DMS153 treated with DMSO at 0.1 percent for 48 hours (cell line): ENCODE data around the gene FAM187B.
A peak's percentile ranks its signal among the peaks of the same experiment; 100 is the strongest.

ENCODE experiments used
- DNase-seq: peaks from one replicate; lab custom pipeline; 2025; ENCODE audit not compliant: unreplicated experiment; lab: John Stamatoyannopoulos, UW

The FAM187B gene

GRCh38 chr19:35228177-35228930, at the start of gene FAM187B:
FAM187B (minus strand) TSS chr19:35228739; CDS start chr19:35228680, 59 bp downstream.
- no peak for DNase-seq

GRCh38 chr19:35276706-35277281, 48.3 kb upstream of the FAM187B start:
- no peak for DNase-seq

- DNase-seq: no peak
Observed at GRCh38 chr19:35274323-35274722, 45.8 kb upstream of the FAM187B start.

- no peak for DNase-seq
Observed at GRCh38 chr19:35273686-35274259, 45.2 kb upstream of the FAM187B start.

- DNase-seq: no peak
Observed at GRCh38 chr19:35272954-35273649, 44.6 kb upstream of the FAM187B start.

- DNase-seq: no peak
Observed at GRCh38 chr19:35272122-35272719, 43.7 kb upstream of the FAM187B start.

GRCh38 chr19:35271546-35271945, 43.0 kb upstream of the FAM187B start:
- DNase-seq: no peak

GRCh38 chr19:35270381-35270811, 41.9 kb upstream of the FAM187B start:
- no peak for DNase-seq

- DNase-seq: peak; percentile 65
Observed at GRCh38 chr19:35269438-35270117, 41.0 kb upstream of the FAM187B start.

GRCh38 chr19:35268536-35269437, 40.2 kb upstream of the FAM187B start, which contains the start of gene USF2:
USF2 (plus strand) TSS chr19:35268962; CDS start chr19:35269102, 140 bp downstream.
- DNase-seq: peak; percentile 20

- peak; percentile 12 for DNase-seq
Observed at GRCh38 chr19:35267818-35268535, 39.4 kb upstream of the FAM187B start.

GRCh38 chr19:35267353-35267817, 38.8 kb upstream of the FAM187B start:
- DNase-seq: no peak

GRCh38 chr19:35266520-35267352, 38.2 kb upstream of the FAM187B start:
- DNase-seq: no peak

GRCh38 chr19:35265900-35266519, 37.5 kb upstream of the FAM187B start:
- no peak for DNase-seq

- no peak for DNase-seq
Observed at GRCh38 chr19:35265126-35265899, 36.8 kb upstream of the FAM187B start.

- DNase-seq: no peak
Observed at GRCh38 chr19:35264268-35265125, 36.0 kb upstream of the FAM187B start.
